ENCODE results near the gene ZMYND10.
A peak's percentile ranks its signal among the peaks of the same experiment; 100 is the strongest.

Gene ZMYND10

DNA sequence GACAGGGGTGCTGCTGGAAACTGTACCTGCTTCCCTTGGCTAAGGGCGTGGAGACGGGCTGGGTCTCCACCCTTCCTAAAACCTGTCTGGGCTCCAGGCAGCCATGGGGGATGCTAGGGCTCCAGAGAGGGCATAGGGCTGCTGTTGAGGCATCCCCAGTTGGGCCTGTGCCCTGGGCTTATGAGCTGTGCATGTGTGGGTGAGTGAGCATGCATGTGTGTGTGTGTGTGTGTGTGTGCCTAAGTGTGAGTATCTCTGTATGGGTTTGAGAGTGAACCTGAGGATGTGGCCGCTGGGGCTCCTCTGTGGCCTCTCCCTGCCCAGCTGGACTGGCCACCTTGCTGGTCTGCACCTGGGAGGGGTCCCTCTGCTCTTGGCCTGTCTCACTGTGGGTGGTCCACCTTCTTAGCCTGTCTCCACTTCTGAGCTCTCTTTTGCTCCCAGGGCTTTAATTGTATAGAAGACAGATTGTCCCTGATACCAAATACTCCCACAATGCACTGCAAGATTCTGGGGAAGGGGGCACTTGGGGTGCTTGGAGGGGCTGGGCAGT lies 25.7 kb upstream of the ZMYND10 start:
- DNase-seq (ENCODE audit: low read depth in 2 of 2): no peak

GRCh38 chr3:50370594-50370993 lies 25.1 kb upstream of the ZMYND10 start:
- no peak for DNase-seq (ENCODE audit: low read depth in 2 of 2)

- DNase-seq (ENCODE audit: low read depth in 2 of 2): no peak
Observed at GRCh38 chr3:50369012-50369670, 23.6 kb upstream of the ZMYND10 start.

- DNase-seq (ENCODE audit: low read depth in 2 of 2): no peak
Observed at GRCh38 chr3:50365842-50366220, 20.3 kb upstream of the ZMYND10 start.

DNA sequence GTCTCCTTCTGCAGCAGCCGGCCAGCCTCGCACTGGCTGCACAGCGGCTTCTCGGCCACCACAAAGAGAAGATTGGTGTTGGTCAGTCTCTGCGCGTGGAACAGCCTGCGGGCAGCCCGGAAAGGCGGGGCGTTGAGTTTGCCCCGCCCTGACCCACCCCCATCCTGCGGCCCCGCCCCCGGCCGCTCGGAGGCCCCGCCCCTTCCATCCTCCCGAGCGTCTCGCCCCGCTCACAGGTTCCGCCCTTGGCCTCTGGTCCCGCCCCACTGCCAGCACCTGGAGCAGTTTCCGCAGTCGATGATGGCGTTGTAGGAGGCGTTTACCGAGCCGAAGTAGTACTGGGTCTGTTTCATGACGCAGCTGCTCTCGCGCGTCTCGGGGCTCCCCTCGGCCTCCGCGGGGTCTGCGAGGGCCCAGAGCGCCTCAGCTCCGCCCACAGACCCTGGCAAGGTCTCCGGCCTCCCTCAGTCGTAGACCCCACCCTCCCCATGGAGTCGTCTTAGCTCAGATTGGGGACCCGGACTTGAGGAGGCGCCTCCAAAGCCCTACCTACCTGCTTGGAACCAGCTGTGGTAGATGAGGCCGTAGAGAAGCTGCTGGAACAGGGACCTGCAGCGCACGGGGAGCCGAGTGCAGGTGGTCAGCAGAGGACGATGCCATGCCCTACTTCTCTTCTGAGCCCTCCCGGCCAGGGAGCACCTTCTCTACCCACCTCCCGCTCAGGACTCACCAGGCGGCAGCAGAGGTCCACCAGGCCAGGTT lies 19.7 kb upstream of the ZMYND10 start:
- peak; percentile 83 to 90 for DNase-seq (ENCODE audit: low read depth in 2 of 2)

- no peak for DNase-seq (ENCODE audit: low read depth in 2 of 2)
Observed at GRCh38 chr3:50364573-50365079, 19.1 kb upstream of the ZMYND10 start.

DNA sequence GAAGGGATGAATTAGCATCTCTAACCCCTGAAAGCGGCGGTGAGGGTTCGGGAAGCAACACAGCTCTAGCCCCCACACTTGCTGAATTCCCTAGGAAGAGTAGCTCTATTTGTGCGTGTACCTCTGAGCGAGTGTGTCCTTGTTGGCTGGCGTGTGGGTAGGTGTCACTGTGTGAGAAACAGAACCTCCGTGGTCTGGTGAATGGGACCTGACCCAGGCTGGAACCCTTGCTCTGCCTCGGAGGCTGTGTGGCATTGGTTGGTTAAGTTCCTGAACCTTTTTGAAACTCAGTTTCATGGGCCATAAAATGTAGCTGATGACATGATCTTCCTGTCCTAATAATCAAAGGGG lies 14.2 kb upstream of the ZMYND10 start:
- DNase-seq (ENCODE audit: low read depth in 2 of 2): no peak

DNA sequence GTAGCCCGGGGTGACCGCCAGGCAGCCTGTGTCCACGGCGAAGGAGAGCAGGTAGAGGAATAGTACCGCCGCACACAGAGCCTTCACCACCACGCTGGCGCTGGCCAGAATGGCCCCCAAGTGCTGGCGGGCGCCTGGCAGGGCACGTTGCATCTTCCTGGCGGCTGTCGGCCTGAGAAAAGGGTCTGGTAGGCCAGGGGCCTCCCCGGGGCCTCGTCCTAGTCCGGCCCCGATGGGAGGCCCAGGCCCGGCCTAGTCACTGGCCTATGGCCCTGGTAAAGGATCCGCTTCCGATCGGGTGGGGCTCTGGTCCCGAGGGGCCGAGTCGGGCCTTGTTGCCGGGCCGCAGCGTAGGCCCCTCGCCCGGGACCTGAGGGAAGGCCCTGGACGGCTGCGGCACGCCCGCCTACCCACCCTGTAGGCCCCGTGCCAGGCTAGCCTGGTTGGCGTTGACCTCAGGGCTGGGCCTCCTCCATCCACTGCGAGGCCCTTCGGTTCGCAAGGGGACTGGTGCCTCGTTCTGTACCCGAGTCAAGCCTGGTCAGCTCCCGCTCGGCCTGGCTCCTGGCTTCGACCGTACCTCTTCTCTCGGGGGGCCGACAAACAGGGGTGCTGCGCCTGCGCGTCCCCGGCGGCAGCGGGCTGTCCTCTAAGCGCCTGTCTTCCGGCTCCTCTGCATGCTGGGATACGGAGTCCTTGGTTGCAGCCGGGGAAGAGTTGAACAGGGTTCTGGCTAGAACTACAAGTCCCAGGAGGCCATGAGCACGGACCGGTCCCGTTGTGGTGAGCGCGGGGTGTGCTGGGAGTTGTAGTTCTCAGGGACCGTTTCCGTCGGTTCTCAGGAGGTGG lies 13.6 kb upstream of the ZMYND10 start, which contains the start of gene TMEM115:
Gene TMEM115, minus strand, starts transcription at position 611 of the 849 bp plus-strand sequence. Its CDS starts 458 bp downstream, at position 153.
- DNase-seq (ENCODE audit: low read depth in 2 of 2): peak; percentile 80 to 90

DNA sequence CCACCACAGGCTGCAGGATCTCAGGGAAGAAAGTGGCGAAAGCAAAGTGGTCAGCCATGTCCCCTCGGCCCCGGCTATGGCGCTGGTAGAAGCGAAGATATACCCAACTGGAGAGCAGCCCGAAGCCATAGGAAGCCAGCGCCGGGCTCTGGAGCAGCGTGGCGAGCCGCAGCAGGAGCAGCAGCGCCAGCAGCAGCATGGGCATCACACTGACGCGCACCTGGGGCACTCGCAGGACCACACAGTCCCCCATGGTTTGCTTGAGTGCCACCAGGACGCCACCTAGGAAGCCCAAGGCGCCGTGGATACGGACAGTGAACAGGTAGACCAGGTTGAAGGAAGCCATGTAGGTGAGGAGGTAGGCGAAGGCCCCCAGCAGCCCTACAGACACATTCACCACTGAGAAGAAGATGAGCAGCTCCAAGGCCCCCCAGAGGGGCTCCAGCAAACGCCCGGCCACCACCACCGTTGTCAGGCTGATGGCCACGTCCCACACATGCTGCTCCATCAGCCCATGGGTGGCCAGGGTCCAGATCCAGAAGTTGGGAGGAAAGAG lies 12.9 kb upstream of the ZMYND10 start:
- DNase-seq (ENCODE audit: low read depth in 2 of 2): no peak

- no peak for DNase-seq (ENCODE audit: low read depth in 2 of 2)
Observed at GRCh38 chr3:50357481-50357880, 11.9 kb upstream of the ZMYND10 start.

- DNase-seq (ENCODE audit: low read depth in 2 of 2): no peak
Observed at GRCh38 chr3:50356553-50356952, 11.0 kb upstream of the ZMYND10 start.

DNA sequence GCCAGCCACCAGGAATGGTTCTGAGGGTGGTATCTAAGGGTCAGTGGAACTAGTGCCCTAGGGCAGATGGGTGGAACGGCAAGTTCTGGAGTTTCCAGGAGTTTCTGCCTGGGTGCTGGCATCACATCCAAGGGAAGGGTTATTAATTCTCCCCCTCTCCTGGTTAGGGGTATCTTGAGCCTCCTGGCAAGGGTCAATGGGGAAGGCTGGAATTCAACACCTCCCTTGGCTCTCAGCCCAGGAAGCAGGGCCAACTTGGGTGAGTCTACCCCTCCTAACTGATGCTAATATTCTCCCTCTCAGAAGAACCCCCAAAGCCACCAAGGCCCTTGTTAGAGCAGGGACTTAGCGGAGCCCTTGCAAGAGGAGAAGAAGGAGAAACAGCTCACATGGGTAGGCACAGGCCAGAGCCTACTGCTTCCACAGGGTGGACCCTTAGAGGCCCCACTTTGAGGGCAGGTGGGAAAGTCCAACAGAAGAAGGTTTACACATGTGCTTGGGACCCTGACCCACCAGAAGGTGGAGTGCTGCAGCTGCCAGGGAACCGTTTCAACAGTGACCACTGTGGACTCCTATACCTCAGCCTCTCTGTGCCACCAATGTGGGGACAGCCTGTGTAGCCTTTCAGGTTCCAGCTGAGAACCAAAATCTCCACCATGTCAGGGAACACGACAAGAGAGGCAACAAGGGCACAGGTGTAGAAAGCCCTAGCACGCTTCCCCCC lies 10.5 kb upstream of the ZMYND10 start:
- no peak for DNase-seq (ENCODE audit: low read depth in 2 of 2)

DNA sequence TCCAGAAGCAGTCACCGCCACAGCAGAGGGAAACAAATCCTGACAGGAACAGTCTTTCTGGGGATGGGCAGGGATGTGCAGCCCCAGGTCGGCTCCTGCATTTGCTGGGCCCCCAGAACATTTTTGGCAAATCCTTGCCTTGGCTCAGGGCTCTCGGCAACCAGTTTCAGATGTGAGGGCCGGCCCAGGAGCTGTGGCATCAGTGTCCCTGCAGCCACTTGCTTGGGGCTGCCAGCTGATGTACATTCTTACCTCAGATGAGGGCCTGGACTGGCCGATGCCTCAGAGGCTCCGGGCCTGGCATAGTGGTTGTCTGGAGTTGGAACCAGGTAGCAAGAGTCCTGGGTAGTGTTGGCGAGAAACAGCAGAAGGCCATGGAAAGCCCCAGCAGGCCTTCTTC lies 9.3 kb upstream of the ZMYND10 start:
- DNase-seq (ENCODE audit: low read depth in 2 of 2): no peak

DNA sequence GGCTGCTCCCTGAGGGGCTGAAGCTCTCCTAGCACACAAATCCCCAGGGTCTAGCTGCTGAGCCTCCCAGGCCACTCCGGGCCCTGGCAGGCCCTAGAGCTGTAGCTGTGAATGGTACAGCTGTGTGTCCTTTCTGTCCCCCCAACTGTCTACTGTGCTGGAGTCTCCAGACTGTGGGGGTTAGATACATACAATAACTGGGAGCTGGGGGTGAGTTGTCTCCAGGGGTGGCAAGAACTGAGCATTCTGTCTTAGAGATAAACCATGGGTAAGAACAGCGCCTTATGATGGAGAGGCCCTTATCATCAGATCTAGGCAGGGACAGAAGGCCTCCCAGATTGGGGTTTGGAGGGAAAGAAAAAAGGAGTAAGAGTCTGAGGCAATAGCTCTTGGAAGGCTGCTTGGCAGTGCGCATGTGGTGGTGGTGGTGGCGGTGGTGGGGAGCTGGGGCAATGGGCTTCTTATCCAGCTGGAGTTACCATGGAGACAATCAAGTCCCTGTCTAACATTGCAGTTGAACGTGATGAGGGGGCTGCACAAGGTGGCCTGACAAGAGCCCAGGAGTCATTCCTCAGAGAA lies 8.7 kb upstream of the ZMYND10 start:
- no peak for DNase-seq (ENCODE audit: low read depth in 2 of 2)

GRCh38 chr3:50353245-50354004 lies 7.9 kb upstream of the ZMYND10 start:
- no peak for DNase-seq (ENCODE audit: low read depth in 2 of 2)

DNA sequence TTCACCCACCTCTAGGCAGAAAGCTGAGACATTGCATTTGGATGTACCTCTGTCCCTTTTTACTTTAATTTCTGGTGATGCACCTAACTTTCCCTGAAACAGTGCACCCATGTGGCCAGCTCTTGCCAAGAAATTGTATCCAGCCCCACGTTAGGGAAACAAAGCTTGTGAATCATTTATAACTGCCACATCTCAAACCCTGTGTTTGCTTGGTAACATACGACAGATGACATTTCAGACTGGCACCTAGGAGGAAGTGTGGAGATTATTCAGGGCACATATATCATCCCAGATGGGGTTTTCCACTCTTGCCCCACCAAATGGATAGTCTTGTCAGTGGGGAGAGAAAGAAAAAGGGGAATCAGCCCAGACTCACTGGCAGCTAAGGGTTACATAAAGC lies 7.2 kb upstream of the ZMYND10 start:
- DNase-seq (ENCODE audit: low read depth in 2 of 2): no peak

DNA sequence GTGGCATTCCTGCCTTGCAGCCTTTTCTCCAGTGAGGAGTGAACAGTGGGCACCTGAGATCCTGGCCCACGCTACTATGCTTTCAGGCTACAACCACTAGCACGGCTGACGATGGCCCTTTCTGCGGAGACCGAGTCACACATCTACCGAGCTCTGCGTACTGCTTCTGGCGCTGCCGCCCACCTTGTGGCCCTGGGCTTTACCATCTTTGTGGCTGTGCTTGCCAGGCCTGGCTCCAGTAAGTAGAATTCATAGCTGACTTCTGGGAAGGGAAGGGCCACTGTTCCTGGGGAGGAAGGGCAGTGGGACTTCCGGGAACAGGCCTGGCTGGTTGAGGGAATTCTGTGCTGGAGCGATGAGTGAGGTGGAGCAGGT lies 5.8 kb upstream of the ZMYND10 start:
- no peak for DNase-seq (ENCODE audit: low read depth in 2 of 2)

DNA sequence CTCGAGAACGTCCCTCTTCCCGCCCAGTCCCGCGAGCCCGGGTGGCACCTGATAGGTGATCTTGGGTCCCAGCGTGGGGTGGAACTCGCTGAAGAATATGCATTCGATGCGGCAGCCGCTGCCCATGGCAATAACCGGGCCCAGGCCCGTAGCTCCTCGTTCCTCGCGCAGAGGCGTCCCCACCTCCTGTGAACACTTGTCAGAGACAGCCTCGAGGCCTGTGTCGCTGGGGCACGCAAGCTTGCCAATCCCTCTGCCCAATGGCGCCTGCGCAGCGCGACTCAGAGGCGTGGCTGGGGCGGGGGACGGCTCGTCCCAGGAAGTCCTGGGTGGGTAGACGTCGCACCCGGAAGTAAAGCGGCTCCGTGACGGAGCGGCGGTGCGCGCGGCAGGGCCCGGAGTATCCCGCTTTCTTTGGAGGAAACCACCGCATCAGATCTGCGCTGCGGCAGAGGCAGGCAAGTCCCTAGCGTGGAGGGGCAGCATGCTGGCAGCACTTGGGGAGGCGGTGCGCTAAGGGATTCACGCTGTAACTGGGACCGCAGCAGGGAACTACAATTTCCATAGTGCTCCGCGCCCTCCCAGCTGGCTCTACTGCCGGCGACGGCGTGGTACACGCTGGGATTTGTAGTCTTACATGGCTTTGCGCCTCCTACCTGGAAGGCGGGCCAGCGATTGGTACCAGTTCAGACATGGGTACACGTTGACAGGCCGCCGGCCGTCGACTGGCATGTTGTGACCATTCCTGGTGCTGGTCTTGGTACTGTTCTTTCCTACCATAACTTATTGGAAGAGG lies 5.2 kb upstream of the ZMYND10 start, which contains the start of the genes CYB561D2 and NPRL2:
Gene CYB561D2, plus strand, starts transcription at position 336 of the 796 bp plus-strand sequence. CDS start 572 bp downstream, outside the sequence.
Gene NPRL2, minus strand, starts transcription at position 249 of the 796 bp plus-strand sequence. Its CDS starts 123 bp downstream, at position 126.
- DNase-seq (ENCODE audit: low read depth in 2 of 2): peak; percentile 98 to 99

GRCh38 chr3:50350213-50350526 lies 4.6 kb upstream of the ZMYND10 start:
- no peak for DNase-seq (ENCODE audit: low read depth in 2 of 2)
